HG03280 (cell line): ENCODE results near the gene CIRBP.

ENCODE experiments used
- ATAC-seq: cut with Tn5 transposase; IDR thresholded peaks from one replicate; pipeline ENCODE4 v1.9.1; 2021; ENCODE audit warnings: mild to moderate bottlenecking, moderate library complexity; ENCODE audit not compliant: unreplicated experiment

CIRBP gene

GRCh38 chr19:1269065-1269477 lies at the start of gene CIRBP:
CIRBP (plus strand) TSS chr19:1269332; CDS start chr19:1270934, 1,602 bp downstream.
- ATAC-seq: peak; percentile 63

- no peak for ATAC-seq
Measured at GRCh38 chr19:1219786-1220476, 49.2 kb upstream of the CIRBP start.

- no peak for ATAC-seq
Measured at GRCh38 chr19:1220477-1220930, 48.6 kb upstream of the CIRBP start.

- no peak for ATAC-seq
Measured at GRCh38 chr19:1220976-1221903, 47.9 kb upstream of the CIRBP start.

GRCh38 chr19:1221904-1222255 lies 47.3 kb upstream of the CIRBP start:
- ATAC-seq: no peak

GRCh38 chr19:1222394-1222793 lies 46.7 kb upstream of the CIRBP start:
- no peak for ATAC-seq

- ATAC-seq: no peak
Measured at GRCh38 chr19:1223018-1223855, 45.9 kb upstream of the CIRBP start.

- ATAC-seq: no peak
Measured at GRCh38 chr19:1224047-1224825, 44.9 kb upstream of the CIRBP start.

GRCh38 chr19:1224847-1225246 lies 44.3 kb upstream of the CIRBP start:
- ATAC-seq: no peak

GRCh38 chr19:1225440-1226226 lies 43.5 kb upstream of the CIRBP start:
- no peak for ATAC-seq

GRCh38 chr19:1226227-1226518 lies 43.0 kb upstream of the CIRBP start:
- no peak for ATAC-seq

GRCh38 chr19:1226522-1227303 lies 42.4 kb upstream of the CIRBP start:
- ATAC-seq: no peak

- ATAC-seq: no peak
Measured at GRCh38 chr19:1227304-1228054, 41.7 kb upstream of the CIRBP start.

- ATAC-seq: no peak
Measured at GRCh38 chr19:1228161-1228957, 40.8 kb upstream of the CIRBP start.

- no peak for ATAC-seq
Measured at GRCh38 chr19:1229056-1229923, 39.8 kb upstream of the CIRBP start.

- no peak for ATAC-seq
Measured at GRCh38 chr19:1229924-1230782, 39.0 kb upstream of the CIRBP start.
